IPS-18c (cell line): ENCODE results near the gene PID1.

Experiments
- H3K4me3 ChIP-seq: 2 replicates; pipeline ENCODE4 v1.7.0; 2013; ENCODE audit warnings: low read depth, mild to moderate bottlenecking, low read length, moderate library complexity; ENCODE audit not compliant: insufficient read depth
- H3K9me3 ChIP-seq: one replicate; pipeline ENCODE4 v1.6.1; 2013; ENCODE audit warnings: mild to moderate bottlenecking, low read length, moderate library complexity; ENCODE audit not compliant: control insufficient read depth, insufficient read depth

PID1 gene

DNA sequence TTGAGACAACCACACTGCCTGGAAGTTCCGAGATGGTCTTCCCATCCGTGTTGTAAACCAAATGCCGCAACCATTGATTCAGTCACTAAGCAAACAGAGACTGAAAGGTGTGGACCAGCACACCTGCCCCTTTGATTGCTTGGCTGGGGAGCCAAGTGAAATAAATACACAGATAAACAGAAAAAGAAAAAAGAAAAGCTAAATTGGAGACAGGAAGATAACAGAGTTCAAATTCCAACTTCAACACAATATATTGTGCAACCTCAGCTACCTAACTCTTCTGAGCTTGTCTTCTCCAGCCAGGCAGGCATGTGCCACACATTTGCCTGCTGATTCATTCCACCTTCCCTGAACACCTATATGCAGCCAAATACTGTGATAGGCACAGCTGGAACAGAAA is 110.9 kb downstream of the PID1 start:
- no peaks in the 10 kb centered on the region for H3K9me3 ChIP-seq
- no peak overlapping the region for H3K4me3 ChIP-seq

DNA sequence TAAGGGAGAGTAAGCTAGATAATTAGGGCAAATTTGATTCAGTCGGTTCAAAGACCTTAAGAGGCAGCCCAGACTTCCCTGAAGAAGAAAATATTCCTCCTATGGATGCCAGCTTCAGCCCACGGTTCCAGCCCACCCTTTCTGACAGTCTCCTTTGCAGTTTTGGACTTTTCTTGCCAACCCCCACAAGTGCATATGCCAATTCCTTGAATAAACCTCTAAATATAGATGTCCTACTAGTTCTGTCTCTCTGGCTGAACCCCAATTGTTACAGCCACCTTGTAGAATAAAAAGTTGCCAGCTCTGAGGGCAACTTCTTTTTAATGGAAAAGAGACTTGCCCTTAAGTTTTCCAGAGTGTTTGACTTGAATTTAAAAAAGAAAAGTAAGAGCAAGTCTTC is 111.7 kb downstream of the PID1 start:
- Histone ChIP-seq H3K9me3 (no peaks in the 10 kb centered on the region), H3K4me3 (no peak overlapping the region)

DNA sequence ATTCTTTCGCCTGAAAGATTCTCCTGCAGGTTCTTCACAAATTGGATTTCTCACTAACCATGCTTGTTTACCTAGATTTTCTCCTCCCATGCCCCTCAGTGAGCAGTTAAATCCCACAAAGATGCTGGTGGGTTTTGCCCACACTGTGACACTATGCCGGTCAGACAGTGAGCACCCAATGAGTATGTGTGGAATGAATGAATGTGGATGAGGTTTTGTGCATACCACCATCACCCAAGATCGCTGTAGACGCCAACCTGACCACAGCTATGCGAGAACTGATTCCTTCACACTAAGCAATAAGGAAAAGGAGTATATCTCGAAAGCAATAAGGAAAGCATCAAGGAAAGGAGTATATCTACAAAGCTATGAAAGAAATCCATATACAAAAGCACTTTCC is 116.7 kb downstream of the PID1 start:
- Histone ChIP-seq H3K4me3 (no peak overlapping the region), H3K9me3 (no peaks in the 10 kb centered on the region)

DNA sequence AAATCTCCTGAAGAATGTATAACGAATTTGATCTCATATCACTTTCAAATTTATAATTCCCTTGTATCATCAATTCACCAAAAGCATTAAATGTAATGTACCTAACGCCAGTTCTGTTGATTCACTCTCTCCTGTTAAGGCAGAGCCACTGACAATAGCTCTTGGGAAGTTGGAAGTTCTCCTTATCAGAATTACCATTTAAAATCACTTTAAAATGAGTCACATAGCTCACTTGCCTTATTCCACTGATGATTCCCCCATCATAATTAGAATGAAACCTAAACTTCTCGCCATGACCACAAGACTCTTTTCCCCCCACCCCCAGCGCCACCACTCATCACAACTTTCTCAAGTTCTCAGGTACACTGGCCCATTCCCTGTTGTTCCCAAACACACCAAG is 117.1 kb downstream of the PID1 start:
- Histone ChIP-seq H3K9me3 (no peaks in the 10 kb centered on the region), H3K4me3 (no peak overlapping the region)

DNA sequence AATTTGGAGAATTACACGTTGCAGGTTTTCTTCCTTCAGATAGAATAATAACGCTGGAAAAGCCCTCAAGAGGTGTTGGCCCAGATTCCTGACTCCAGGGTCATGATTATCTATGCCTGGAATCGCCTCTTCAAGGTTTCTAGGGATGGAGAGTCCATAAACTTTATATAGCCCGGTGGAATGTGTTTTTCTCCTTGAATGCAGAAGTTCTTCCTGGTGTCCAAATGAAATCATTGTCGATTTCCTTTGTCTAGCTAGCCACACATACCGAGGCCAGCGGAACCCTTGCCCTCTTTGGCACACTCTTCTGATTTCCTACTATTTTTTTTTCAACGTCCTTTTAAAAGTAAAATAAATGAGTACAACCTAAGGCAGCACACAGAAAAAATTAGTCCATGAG is 117.8 kb downstream of the PID1 start:
- Histone ChIP-seq H3K4me3 (no peak overlapping the region), H3K9me3 (no peaks in the 10 kb centered on the region)

DNA sequence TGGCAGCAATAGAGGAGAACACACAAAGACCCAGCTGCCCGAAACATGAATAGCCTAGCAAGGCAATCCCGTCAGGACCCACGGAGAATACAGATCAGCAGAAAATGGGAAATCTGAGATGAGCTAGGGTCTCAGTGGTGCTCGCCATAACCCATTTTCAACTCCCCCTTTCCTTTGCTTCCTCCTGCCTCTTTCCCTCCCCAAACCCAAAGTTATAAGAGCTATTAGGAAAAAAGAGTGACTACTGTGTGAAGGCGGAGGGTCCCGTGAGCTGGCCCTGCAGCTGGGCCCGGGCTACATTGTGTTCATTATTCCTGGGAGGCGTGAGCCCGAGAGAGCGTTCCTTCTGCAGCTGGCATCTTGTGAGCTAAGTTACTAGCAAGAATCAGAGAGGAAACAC is 118.4 kb downstream of the PID1 start:
- no peak overlapping the region for H3K4me3 ChIP-seq

DNA sequence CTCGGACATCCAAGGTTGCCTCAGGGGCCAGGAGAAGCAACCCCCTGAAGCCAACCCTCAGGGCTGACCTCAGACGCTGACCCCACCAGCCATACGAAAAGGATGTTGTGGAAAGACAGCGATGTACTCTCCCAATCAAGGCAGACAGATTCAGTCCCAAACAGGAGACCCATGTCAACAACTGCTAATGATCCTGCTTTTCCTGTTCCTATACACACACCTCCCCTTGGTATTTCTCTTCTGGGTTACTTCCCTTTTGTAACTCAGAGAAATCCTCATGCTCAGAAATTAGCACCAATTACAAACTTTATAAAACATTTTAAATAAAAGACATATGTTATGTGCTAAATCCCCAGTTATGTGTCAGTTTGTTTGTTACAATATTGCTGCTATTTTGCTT is 120.8 kb downstream of the PID1 start:
- H3K9me3 ChIP-seq: no peaks in the 10 kb centered on the region
- no peak overlapping the region for H3K4me3 ChIP-seq

More for the DNA sequence above, 118.4 kb downstream of the PID1 start:
- no peaks in the 10 kb centered on the region for H3K9me3 ChIP-seq

DNA sequence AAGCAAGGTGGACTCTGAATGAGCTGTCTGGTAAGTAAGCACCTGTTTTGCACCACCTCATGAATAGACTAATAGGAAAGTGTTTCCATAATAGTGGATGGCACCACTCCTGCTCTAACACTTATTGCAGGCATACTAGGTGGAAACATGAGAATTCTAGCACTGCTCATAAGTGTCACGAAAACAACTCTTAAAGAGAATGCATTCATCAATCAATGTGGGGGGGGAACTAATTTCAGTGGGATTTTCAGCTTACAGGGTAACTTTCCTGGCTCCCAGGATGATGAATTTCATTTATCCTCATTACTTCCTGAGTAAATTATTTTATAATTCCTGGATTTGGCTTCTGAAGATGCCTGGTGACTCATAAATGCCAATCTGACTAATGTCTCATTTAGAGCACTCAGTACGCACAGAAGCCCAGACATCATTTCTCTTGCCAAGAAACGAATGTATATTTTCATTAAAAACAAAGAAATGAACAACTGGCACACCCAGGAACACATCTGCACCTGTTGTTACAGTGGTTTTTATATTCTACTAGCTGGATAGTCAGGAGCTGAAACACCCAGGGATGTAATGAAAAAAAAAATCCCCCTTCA is 129.6 kb downstream of the PID1 start:
- Histone ChIP-seq H3K4me3 (no peak overlapping the region), H3K9me3 (no peaks in the 10 kb centered on the region)

DNA sequence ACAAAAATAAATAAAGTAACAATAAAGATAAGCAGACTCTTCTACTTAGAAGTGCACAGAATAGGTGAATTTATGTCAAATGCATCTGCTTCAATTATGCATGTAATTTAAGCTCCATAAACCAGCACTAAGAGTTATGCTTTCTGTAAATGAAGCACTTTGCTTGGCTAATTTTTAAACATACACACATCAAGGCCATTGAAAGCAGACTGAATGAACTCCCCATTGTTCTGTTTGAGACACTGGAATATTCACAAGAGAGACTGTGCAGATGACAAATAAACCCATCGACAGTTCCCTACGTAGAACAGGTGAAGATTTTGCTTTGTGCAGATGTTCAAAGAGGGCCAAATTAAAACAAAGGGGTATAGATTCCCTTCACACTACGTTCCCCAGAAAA is 133.4 kb downstream of the PID1 start:
- H3K4me3 ChIP-seq: no peak overlapping the region
- no peaks in the 10 kb centered on the region for H3K9me3 ChIP-seq

DNA sequence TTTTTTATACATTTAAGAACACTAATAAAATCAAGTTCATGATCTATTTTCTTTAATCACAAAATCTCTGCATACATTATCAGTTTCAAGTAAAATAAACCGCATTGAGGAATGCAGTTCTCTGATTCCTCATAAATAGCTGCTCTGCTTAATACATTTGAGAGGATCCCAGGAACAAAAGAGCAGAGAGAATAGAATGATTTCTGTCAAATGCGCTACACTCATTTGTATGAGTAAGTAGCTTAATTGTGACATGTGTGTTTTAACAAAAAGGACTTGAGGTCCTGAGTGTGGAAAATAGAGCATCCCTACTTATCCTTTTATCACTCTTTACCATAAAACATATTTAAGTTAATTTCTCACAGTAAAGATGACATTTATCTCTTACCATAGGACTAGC is 134.0 kb downstream of the PID1 start:
- no peak overlapping the region for H3K4me3 ChIP-seq
- H3K9me3 ChIP-seq: no peaks in the 10 kb centered on the region

DNA sequence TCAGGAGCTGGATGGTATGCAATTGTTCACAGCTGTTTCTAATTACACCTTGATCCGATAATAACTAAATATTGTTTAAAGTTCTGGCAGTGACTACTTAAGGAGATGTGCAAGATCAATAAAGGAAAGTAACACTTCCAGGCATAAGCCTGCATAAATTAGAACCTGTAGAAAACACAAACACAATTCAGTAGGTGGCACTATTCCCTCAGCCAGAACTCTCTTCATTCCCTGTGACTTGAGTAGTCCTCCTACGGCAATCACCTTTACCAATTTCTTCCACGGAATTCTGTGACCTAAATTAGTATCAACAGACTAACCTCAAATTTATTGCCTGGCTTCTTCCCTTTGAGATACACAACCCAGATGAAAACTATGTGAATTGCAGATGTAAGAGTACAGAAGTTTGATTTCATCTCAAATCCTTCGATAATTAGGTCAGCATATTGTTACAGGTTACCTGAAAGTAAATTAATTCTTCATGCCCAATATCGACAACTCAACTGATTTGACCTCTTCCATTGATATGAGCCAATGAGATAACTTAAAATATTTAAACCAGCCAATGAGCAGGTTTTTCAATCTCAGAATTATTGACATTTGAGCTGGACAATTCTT is 137.8 kb downstream of the PID1 start:
- no peak overlapping the region for H3K4me3 ChIP-seq
- H3K9me3 ChIP-seq: no peaks in the 10 kb centered on the region

DNA sequence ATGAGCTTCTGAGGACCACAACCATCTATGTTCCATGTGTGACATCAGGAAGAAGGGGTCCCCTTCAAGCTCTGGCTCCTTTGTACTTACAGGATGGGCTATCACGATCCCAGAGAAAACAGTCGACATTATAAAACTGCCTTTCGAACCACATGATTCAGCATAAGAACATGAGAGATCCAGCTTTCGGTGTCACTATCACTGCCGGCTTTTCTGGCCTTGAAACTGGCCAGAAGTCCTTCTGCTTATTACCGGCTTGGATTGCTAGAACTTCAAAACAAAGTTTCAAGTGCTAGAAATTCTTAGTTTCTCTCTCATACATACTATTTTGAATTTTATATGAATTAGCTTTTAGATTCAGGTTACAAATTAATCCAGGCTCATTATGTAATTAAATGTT is 138.9 kb downstream of the PID1 start:
- H3K4me3 ChIP-seq: no peak overlapping the region
- no peaks in the 10 kb centered on the region for H3K9me3 ChIP-seq

DNA sequence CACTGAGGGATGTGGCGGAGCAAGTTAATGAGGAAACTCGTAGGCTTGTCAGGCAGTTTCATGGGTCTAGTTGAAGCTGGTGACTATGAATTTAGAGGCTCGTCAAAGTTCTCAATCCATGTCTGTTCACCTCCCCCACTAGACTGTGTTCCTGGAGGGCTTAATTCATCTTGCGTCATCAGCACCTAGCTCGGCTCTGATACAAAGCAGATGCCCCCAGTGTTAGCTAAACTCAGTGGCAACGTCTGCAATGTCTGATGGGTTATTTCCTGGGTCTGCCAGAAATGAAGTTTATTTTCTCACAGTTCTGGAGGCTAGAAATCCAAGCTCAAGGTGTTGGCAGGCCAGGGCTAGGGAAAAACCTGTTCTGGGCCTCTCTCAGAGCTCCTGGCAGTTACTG is 140.6 kb downstream of the PID1 start:
- Histone ChIP-seq H3K4me3 (no peak overlapping the region), H3K9me3 (no peaks in the 10 kb centered on the region)

DNA sequence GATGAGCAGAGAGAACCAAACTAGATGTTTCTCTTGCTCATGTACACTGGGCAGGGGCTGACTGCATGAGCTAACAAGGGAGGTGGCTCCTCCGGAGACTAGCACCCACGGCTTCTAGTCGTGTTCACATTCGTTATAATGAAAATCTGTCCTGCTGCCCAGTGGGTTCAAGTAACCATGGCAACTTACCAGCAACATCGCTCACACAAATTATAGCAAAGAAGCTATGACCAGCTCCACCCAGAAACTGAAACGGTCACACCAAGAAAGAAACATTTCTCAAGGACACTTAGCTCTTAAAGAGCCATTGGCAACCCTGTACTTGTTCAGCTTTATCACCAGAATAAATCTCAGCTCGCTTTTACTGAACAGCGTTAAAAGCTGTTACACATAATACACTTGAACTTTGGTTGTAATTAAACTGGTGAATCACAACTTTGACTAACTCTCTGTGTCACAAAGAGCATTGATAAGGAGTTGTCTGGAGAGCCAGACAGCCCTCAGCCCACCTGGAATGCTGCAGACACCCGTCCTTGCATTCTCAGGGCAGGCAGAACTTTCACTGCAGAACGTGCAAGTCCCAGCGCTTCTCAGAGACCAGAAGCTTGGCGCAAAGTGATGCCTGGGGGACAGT is 141.2 kb downstream of the PID1 start:
- peaks cover under 1% of the 10 kb centered on the region for H3K9me3 ChIP-seq
- H3K4me3 ChIP-seq: no peak overlapping the region

DNA sequence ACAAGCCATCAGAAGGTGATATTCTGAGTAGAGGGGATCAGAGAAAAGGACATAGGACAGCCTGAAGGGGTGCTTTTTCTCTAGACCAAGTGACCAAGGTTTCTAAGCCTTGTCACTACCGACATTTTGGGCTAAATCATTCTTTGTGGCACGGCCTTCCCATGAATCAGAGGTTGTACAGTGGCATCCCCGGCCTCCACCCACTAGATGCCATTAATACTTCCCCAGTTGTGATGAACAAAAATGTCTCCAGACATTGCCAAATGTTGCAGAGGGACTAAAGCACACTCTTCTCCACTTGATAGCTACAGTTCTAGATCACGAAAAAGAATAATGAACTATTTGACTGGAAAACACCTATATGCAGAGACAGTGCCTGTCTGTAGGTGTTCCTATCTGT is 143.6 kb downstream of the PID1 start:
- H3K9me3 ChIP-seq: peaks cover 2% of the 10 kb centered on the region
- H3K4me3 ChIP-seq: no peak overlapping the region

DNA sequence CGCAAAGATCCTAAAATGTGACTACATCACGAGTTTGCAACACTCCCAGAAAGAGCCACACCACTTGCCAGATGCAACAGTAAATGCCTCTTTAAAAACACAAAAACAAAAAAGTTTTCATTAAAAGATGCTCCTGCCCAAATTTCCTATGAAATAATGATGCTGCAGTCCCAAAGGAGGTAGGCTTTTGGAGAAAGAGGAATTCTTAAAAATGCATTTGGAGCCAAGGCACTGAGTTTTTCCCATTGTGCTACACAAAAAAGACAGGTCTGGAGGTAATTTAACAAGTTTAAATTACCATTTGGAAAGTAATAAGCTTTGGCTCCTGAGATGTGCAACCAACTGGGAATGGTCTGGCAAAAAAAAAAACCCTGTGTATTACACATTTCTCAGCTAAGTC is 145.0 kb downstream of the PID1 start:
- Histone ChIP-seq H3K4me3 (no peak overlapping the region), H3K9me3 (peaks cover 2% of the 10 kb centered on the region)

DNA sequence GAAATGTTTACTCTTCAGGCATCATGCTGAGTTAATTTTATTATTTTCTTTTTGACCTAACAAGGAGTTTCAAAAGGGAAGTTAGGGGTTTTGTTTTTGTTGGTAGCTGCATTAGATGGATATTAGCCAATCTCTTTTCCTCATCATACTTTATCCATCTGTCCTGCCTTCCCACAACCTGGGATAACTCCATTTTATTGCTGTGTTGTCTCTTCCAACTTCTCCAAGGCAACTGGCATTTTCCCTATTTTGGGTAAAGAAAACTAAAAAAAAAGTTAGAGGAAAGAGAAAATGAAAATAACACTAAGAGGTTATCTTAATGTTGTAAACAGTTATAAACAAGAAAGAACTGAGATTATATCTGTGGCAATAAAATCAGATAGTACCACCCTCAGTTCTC is 147.0 kb downstream of the PID1 start:
- Histone ChIP-seq H3K4me3 (no peak overlapping the region), H3K9me3 (peaks cover 2% of the 10 kb centered on the region)

DNA sequence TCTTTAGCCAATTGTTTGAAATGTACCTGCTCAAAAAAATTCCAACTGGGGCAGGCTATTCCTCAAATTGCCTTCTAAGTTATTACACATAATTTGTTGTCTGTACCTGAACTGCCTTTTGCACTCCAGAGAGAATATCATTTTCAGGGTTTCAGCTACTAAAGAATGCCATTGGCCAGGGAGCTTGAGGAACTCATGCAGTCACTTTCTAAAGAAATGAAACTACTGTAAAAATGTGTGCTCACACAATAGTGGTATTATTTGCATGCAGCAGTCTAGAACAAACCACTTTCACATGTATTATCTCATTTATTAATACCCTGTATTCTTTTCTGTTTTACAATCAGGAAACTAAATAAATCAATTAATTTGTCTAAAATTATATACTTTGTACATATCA is 152.2 kb downstream of the PID1 start:
- H3K4me3 ChIP-seq: no peak overlapping the region
- no peaks in the 10 kb centered on the region for H3K9me3 ChIP-seq

DNA sequence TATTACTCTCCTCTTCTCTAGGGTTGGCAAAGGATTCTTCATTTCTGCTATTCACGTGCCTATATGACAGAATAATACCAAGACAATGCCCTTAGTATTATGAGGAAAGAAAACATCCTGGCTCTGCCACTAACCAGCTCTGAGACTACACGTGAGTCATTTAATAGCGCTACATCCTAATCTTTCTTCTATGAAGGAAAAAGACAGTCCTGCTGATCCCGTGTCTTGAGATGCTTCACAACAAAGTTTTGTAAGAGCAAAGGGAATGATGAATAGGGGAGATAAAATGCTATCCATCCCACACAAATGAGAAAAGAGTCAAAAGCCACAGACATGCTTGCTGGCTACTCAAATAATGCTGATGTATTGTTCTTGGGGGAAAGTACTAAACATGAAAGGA is 152.8 kb downstream of the PID1 start:
- H3K4me3 ChIP-seq: no peak overlapping the region
- no peaks in the 10 kb centered on the region for H3K9me3 ChIP-seq
